AG04449 (cell line): ENCODE results near the gene SKIC8.

Experiments
- CTCF ChIA-PET: fragments of 350-600 bp; formaldehyde crosslinking; extraction: SDS; loops from one replicate; lab custom pipeline; 2021; ENCODE audit warnings: antibody characterized with exemption; lab: Yijun Ruan, JAX
- POLR2A ChIA-PET: fragments of 400-600, 350-600 bp; formaldehyde crosslinking; extraction: SDS; loops from one replicate; lab custom pipeline; 2020; ENCODE audit warnings: antibody characterized with exemption, inconsistent platforms; lab: Yijun Ruan, JAX
- DNase-seq: peaks from one replicate; pipeline ENCODE4 v3.0.0-alpha.2; 2010; ENCODE audit warnings: low read depth, low spot score
- H3K4me3 ChIP-seq: 2 replicates; pipeline ENCODE4 v1.5.1; 2011; ENCODE audit warnings: low read depth, mild to moderate bottlenecking, control low read depth, low read length
- TF ChIP-seq, protein P1 (sequence below): IDR thresholded peaks from one replicate; pipeline ENCODE4 v1.5.1; 2011; ENCODE audit warnings: mild to moderate bottlenecking, moderate library complexity, low read length, control low read depth, inconsistent platforms; ENCODE audit not compliant: insufficient read depth; ENCODE audit errors: missing control alignments

The SKIC8 gene

DNA sequence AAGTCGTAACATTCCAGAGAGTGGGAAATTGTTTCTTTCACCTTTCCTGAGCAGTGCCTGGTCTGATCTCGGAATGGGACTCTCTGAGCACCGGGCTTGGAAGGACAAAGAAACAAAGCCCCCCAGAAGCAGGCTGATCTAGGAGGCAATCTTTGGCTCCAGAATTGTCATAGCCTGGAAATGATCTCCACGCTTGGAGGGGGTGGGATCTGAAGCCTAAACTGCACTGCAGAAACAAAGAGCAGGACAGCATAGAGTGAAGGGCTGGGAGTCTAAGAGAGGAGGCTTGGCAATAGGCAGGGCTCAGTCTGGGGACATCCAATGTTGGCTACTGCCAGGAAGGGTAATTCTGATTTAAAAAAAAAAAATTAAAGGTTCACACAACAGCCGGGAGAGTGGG lies 42.6 kb upstream of the SKIC8 start:
- TF ChIP-seq, protein P1, sequence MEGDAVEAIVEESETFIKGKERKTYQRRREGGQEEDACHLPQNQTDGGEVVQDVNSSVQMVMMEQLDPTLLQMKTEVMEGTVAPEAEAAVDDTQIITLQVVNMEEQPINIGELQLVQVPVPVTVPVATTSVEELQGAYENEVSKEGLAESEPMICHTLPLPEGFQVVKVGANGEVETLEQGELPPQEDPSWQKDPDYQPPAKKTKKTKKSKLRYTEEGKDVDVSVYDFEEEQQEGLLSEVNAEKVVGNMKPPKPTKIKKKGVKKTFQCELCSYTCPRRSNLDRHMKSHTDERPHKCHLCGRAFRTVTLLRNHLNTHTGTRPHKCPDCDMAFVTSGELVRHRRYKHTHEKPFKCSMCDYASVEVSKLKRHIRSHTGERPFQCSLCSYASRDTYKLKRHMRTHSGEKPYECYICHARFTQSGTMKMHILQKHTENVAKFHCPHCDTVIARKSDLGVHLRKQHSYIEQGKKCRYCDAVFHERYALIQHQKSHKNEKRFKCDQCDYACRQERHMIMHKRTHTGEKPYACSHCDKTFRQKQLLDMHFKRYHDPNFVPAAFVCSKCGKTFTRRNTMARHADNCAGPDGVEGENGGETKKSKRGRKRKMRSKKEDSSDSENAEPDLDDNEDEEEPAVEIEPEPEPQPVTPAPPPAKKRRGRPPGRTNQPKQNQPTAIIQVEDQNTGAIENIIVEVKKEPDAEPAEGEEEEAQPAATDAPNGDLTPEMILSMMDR, result no peak
- no peak overlapping the region for H3K4me3 ChIP-seq
- no peak for DNase-seq
- ChIA-PET POLR2A (no interaction called here), CTCF (interaction anchor here (1.6 kb wide), 1 partner anchor 81 kb away, joined by 6 read pairs; no protein-coding TSS in a partner anchor)

- POLR2A ChIA-PET, result no interaction called here
- CTCF ChIA-PET, result interaction anchor here (1.5 kb wide), 1 partner anchor 32 kb away, joined by 3 read pairs; no protein-coding TSS in a partner anchor
- no peak overlapping the region for H3K4me3 ChIP-seq
Observed at GRCh38 chr15:78341057-78341987, 41.9 kb upstream of the SKIC8 start.

GRCh38 chr15:78340231-78341056 lies 41.0 kb upstream of the SKIC8 start, which contains the start of gene CRABP1:
Gene CRABP1, plus strand, starts transcription at chr15:78340353. Its CDS starts 76 bp downstream, at chr15:78340429.
- POLR2A ChIA-PET, result no interaction called here
- no peak within 1 kb of the TSS for H3K4me3 ChIP-seq
- CTCF ChIA-PET, result interaction anchor here (1.5 kb wide), 1 partner anchor 32 kb away, joined by 3 read pairs; no protein-coding TSS in a partner anchor
- DNase-seq, result no peak
- TF ChIP-seq, protein P1, result no peak

More at GRCh38 chr15:78341057-78341987, 41.9 kb upstream of the SKIC8 start:
- no peak for DNase-seq
- TF ChIP-seq, protein P1, result no peak

DNA sequence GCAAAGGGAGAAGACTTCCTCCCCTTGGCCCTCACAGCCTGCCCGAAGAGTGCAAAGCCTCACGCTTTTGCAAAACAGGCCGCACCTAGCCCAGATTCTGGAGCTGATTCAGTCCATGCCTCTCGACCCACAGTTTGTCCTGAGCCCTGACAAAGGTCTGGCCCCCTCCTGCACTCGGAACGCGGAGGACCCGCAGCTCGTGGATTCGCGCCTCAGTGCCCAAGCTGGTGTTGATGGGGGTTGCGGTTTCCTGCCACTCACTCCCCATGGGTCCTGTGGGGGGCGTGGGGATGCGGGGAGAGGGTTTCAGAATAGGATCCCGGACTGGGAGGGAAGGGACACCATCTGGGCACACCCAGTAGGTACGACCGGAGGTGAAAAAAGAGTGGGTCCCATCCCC lies 40.1 kb upstream of the SKIC8 start:
- H3K4me3 ChIP-seq, result no peak overlapping the region
- POLR2A ChIA-PET, result no interaction called here
- no peak for DNase-seq
- TF ChIP-seq, protein P1, result no peak
- CTCF ChIA-PET, result interaction anchor here (1.5 kb wide), 1 partner anchor 31 kb away, joined by 3 read pairs; no protein-coding TSS in a partner anchor

GRCh38 chr15:78338781-78339180 lies 39.4 kb upstream of the SKIC8 start:
- no peak for DNase-seq
- POLR2A ChIA-PET, result no interaction called here
- TF ChIP-seq, protein P1, result no peak
- H3K4me3 ChIP-seq, result no peak overlapping the region
- CTCF ChIA-PET, result no interaction called here
